ENCODE results near the gene ABHD12.

GRCh38 chr20:25318471-25319240, 72.0 kb downstream of the ABHD12 start:
- TF ChIP-seq CTCF (IDR thresholded peaks at IDR 0.05) (no peak), POLR2AphosphoS5 (IDR thresholded peaks at IDR 0.05) (no peak), POLR2A (IDR thresholded peaks at IDR 0.05) (no peak)
